ENCODE results near the gene C8B. TPM values are rescaled to one million over a fixed set of nuclear protein-coding genes. Genes with fewer than 3 reads are reported as not detected.

Gene C8B
- total RNA-seq, 1 experiment from 2014 or later = not detected

- Histone ChIP-seq H2BK15ac (ENCODE audit: low read depth, low read length) (no peak overlapping the region), H3K9ac (ENCODE audit: extremely low read depth, insufficient read length, low read length) (no peak overlapping the region), H4K5ac (ENCODE audit: insufficient read length, low read depth, low read length) (no peak overlapping the region), H2AK5ac (ENCODE audit: insufficient read length, low read length) (no peak overlapping the region), H3K27ac (ENCODE audit: insufficient read length, low read depth, low read length) (no peak overlapping the region), H2BK20ac (ENCODE audit: low read depth, low read length, poor library complexity, severe bottlenecking) (no peak overlapping the region), H3T11ph (ENCODE audit: low read length) (no peak overlapping the region), H3K4ac (ENCODE audit: low read depth, low read length) (no peak overlapping the region), H3K27me3 (ENCODE audit: insufficient read depth, low read length) (no peaks in the 10 kb centered on the region; the same call in 1 of the 2 replicates), H4K8ac (replicated peaks; ENCODE audit: insufficient read length, low read depth, low read length) (no peak overlapping the region), H3K18ac (ENCODE audit: insufficient read length, low read depth, low read length) (no peak overlapping the region), H3K23me2 (ENCODE audit: insufficient read length, low read depth, low read length, poor library complexity, severe bottlenecking) (no peaks in the 10 kb centered on the region), H3K9me3 (ENCODE audit: control insufficient read depth, low read depth, low read length) (no peaks in the 10 kb centered on the region), H2BK12ac (ENCODE audit: insufficient read length, low read depth, low read length) (no peak overlapping the region), H4K91ac (ENCODE audit: insufficient read length, low read depth, low read length) (no peak overlapping the region), H3K4me2 (ENCODE audit: insufficient read depth, insufficient read length, low read length) (no peak overlapping the region), H3K23ac (ENCODE audit: insufficient read length, low read depth, low read length) (no peak overlapping the region), H2BK120ac (ENCODE audit: low read depth, low read length, poor library complexity, severe bottlenecking) (no peak overlapping the region), H3K14ac (ENCODE audit: insufficient read depth, low read length) (no peak overlapping the region), H3K56ac (ENCODE audit: insufficient read length, low read depth, low read length) (no peak overlapping the region), H2BK5ac (ENCODE audit: insufficient read length, low read length) (no peak overlapping the region), H3K4me1 (ENCODE audit: insufficient read depth, low read length) (no peaks in the 10 kb centered on the region), H4K20me1 (ENCODE audit: control insufficient read depth, insufficient read depth, insufficient read length) (no peaks in the 10 kb centered on the region), H3K79me1 (ENCODE audit: insufficient read depth, low read depth, low read length, poor library complexity, severe bottlenecking) (no peaks in the 10 kb centered on the region), H2AFZ (ENCODE audit: low read length) (no peak overlapping the region), H3K79me2 (ENCODE audit: insufficient read depth, low read length) (no peaks in the 10 kb centered on the region)
- H3K36me3 Mint-ChIP-seq (ENCODE audit: insufficient read depth in 1 of 3, low read depth in 3 of 3) = no peaks in the 10 kb centered on the region
- H3K4me3 Mint-ChIP-seq = no peak overlapping the region
- WGBS (ENCODE audit: extremely low coverage, insufficient read length, low lambda C conversion rate) = no CpG with 5 or more reads among the region's 3 CpGs
- no peak overlapping the region for H3K27ac Mint-ChIP-seq
- peaks cover 7% of the 10 kb centered on the region for H3K27me3 Mint-ChIP-seq (ENCODE audit: low read depth)
- no peaks in the 10 kb centered on the region; a peak in 1 of 5 replicates for H3K9me3 Mint-ChIP-seq
- peaks cover 10 to 13% of the 10 kb centered on the region in 2 experiments for H3K4me1 Mint-ChIP-seq
- DNase-seq = no peak
- no peak for TF ChIP-seq CTCF (conservative IDR thresholded peaks at IDR 0.05)
Measured at GRCh38 chr1:56916630-56917029, 49.2 kb downstream of the C8B start.

Data from H9 (cell line).